Measurements from ENCODE around the gene SFMBT1.

Gene SFMBT1

GRCh38 chr3:53080612-53081205 lies 34.8 kb upstream of the SFMBT1 start:
- Histone ChIP-seq H3K4me3 (ENCODE audit: low read depth, low read length) (no peak overlapping the region), H3K27me3 (replicated peaks) (no peaks in the 10 kb centered on the region), H3K27ac (no peak overlapping the region), H3K36me3 (replicated peaks) (no peaks in the 10 kb centered on the region)
- in situ Hi-C loops (cut with HindIII; ENCODE audit: low pct_ligation_motif_present, low sequenced_read_pairs), result no loop called here
- DNase-seq, result no peak
- no peak for TF ChIP-seq CTCF (IDR thresholded peaks at IDR 0.05; ENCODE audit: low read depth, low read length, missing control alignments)

- no peaks in the 10 kb centered on the region for H3K27me3 ChIP-seq (replicated peaks)
- in situ Hi-C loops (cut with HindIII; ENCODE audit: low pct_ligation_motif_present, low sequenced_read_pairs), result no loop called here
These were observed 34.1 kb upstream of the SFMBT1 start for GRCh38 chr3:53079791-53080555.

GRCh38 chr3:53079147-53079546 lies 33.3 kb upstream of the SFMBT1 start:
- Histone ChIP-seq H3K36me3 (replicated peaks) (no peaks in the 10 kb centered on the region), H3K27me3 (replicated peaks) (no peaks in the 10 kb centered on the region), H3K4me3 (ENCODE audit: low read depth, low read length) (no peak overlapping the region), H3K27ac (no peak overlapping the region)
- TF ChIP-seq CTCF (IDR thresholded peaks at IDR 0.05; ENCODE audit: low read depth, low read length, missing control alignments), result no peak
- DNase-seq, result no peak
- in situ Hi-C loops (cut with HindIII; ENCODE audit: low pct_ligation_motif_present, low sequenced_read_pairs), result no loop called here

More at GRCh38 chr3:53079791-53080555, 34.1 kb upstream of the SFMBT1 start:
- Histone ChIP-seq H3K27ac (no peak overlapping the region), H3K36me3 (replicated peaks) (no peaks in the 10 kb centered on the region), H3K4me3 (ENCODE audit: low read depth, low read length) (no peak overlapping the region)
- no peak for TF ChIP-seq CTCF (IDR thresholded peaks at IDR 0.05; ENCODE audit: low read depth, low read length, missing control alignments)
- no peak for DNase-seq

GRCh38 chr3:53078656-53079055 lies 32.8 kb upstream of the SFMBT1 start:
- DNase-seq, result no peak
- H3K27me3 ChIP-seq (replicated peaks), result no peaks in the 10 kb centered on the region
- in situ Hi-C loops (cut with HindIII; ENCODE audit: low pct_ligation_motif_present, low sequenced_read_pairs), result no loop called here
- H3K27ac ChIP-seq, result no peak overlapping the region
- TF ChIP-seq CTCF (IDR thresholded peaks at IDR 0.05; ENCODE audit: low read depth, low read length, missing control alignments), result no peak
- H3K4me3 ChIP-seq (ENCODE audit: low read depth, low read length), result no peak overlapping the region
- H3K36me3 ChIP-seq (replicated peaks), result no peaks in the 10 kb centered on the region

GRCh38 chr3:53077476-53078220 lies 31.8 kb upstream of the SFMBT1 start:
- DNase-seq, result no peak
- Histone ChIP-seq H3K27me3 (replicated peaks) (no peaks in the 10 kb centered on the region), H3K4me3 (ENCODE audit: low read depth, low read length) (no peak overlapping the region), H3K27ac (no peak overlapping the region), H3K36me3 (replicated peaks) (no peaks in the 10 kb centered on the region)
- no peak for TF ChIP-seq CTCF (IDR thresholded peaks at IDR 0.05; ENCODE audit: low read depth, low read length, missing control alignments)
- in situ Hi-C loops (cut with HindIII; ENCODE audit: low pct_ligation_motif_present, low sequenced_read_pairs), result no loop called here
